SIG-M5 treated with dmso at 0.1 percent for 504 hours (cell line): ENCODE results near the gene ACTR6.
"Not testable (repeated sequence)": the region's sequence is repeated elsewhere in the genome, so short reads cannot be mapped to it uniquely, and the experiment has no call there.

Experiments used
- DNase-seq: peaks from one replicate; lab custom pipeline; 2025; ENCODE audit not compliant: unreplicated experiment; lab: John Stamatoyannopoulos, UW

Gene ACTR6

GRCh38 chr12:100219328-100220109, 18.9 kb downstream of the ACTR6 start:
- no peak for DNase-seq

DNA sequence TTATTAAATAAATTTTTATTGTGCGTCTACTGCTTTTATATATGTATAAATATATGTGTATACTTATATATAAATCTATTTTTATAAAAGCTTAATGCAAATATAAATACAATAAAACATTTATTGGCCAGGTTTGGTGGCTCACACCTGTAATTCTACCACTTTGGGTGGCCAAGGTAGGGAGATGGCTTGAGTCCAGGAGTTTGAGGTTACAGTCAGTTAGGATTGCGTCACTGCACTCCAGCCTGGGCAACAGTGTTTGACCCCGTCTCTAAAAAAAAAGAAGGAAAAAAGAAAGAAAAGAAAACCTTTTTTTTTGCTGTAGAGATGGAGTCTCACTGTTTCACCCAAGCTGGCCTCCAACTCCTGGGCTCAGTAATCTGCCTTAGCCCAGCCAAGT, 20.9 kb downstream of the ACTR6 start:
- DNase-seq = no peak

- DNase-seq = not testable (repeated sequence)
These were observed 21.6 kb downstream of the ACTR6 start for GRCh38 chr12:100222173-100222572.

- no peak for DNase-seq
These were observed 24.9 kb downstream of the ACTR6 start for GRCh38 chr12:100225491-100225890.

- peak; percentile 82 for DNase-seq
These were observed 28.5 kb downstream of the ACTR6 start for GRCh38 chr12:100229036-100229635.

GRCh38 chr12:100229876-100230275, 29.3 kb downstream of the ACTR6 start:
- peak; percentile 81 for DNase-seq

- DNase-seq = peak; percentile 0
These were observed 31.3 kb downstream of the ACTR6 start for GRCh38 chr12:100231873-100232272.

DNA sequence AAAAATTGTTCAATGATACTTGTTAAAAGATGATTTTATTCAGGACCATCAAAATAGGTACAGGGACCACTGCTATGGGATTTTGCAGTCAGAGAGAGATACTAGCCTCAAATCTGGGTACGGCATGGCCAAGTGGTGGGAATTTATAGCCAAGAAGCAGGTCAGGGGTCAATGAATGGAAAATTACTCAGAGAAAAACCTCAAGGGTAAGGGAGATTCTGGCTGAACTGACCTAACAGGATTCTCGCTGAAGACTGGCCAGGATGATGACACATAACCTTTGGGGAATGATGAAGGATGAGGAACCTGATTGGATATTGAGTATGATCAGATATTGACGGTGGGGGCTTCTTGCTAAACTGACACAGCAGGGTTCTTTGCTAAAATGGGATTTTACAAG, 33.6 kb downstream of the ACTR6 start:
- peak; percentile 4 for DNase-seq

DNA sequence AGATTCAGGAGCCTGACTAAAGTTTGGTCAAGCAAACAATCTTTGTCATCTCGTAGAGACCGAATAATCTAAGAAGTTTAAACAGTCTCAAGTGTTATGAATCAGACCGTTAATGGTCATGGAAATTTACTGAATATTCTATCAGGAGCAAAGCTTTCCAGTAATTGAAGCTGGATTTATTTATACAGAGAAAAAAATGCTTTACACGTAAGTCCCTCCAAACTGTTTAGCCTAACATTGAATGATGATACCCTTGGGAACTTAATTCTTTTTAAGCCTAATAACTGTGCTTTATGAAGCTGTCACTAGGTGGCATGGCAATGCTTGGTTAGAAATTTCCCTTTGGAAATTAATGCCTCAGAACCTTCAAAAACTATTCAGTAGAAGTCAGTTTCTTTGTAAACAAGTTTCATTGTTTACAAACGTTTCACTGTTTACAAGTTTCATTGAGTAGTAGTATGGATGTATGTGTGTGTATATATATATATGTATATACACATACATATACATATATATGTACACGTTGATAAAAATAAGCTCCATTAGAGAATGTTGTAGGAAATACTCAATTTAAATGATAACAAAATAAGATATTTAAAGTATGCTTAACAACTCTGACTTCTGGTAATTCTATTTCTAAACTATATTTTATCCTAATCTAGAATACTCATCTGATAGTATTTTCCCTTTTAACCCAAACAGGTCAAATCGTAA, 34.1 kb downstream of the ACTR6 start:
- DNase-seq = peak; percentile 40

DNA sequence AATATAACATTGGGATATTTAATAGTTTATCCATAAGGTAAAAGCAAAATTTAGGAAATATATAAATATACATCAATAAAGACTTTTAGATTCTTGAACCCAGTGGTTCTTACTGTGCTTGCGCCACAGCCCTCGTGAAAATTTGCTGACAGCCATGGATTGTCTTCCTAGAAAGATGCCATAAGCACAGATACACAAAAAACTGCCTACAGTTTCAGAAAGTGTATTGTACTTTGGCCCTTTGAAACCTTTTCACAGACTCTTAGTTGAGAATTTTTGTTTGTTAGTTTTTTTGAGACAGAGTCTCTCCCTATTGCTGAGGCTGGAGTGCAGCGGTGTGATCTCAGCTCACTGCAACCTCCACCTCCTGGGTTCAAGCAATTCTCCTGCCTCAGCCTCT, 38.2 kb downstream of the ACTR6 start:
- DNase-seq = no peak

DNA sequence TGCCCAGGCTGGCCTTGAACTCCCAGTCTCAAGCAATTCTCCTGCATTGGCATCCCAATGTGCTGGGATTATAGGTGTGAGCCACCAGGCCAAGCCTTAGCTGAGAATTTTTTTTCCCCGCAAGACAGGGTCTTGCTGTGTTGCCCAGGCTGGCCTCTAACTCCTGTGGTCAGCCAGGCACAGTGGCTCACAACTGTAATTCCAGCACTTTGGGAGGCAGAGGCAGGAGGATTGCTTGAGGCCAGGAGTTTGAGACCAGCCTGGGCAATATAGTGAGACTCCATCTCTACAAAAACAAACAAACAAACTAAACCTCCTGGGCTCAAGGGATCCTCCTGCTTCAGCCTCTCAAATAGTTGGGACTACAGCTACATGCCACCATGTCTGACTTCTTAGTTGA, 39.0 kb downstream of the ACTR6 start:
- no peak for DNase-seq

GRCh38 chr12:100243137-100243536, 42.5 kb downstream of the ACTR6 start:
- no peak for DNase-seq

GRCh38 chr12:100247765-100248164, 47.1 kb downstream of the ACTR6 start:
- DNase-seq = no peak

- no peak for DNase-seq
These were observed 48.3 kb downstream of the ACTR6 start for GRCh38 chr12:100248886-100249285.

- peak; percentile 13 for DNase-seq
These were observed 49.3 kb downstream of the ACTR6 start for GRCh38 chr12:100249941-100250340.

GRCh38 chr12:100251917-100252316, 51.3 kb downstream of the ACTR6 start:
- DNase-seq = no peak

DNA sequence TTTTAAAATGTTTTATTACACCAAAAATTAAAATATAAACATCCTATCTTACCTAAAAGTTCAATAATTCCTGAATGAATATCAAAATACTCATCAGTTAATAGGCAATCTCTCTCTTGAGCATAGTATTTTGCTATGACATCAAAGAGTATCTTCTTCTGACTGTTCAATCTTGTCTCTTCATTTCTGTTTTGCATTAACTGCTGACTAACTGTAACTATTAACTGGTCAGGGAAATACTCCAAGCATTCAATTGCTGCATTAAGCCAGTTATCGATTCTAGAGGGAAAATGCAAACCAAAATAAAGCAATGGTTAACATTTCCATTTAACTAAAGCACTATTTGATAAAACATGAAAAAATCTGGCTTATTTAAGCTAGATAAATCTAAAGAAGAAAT, 52.8 kb downstream of the ACTR6 start:
- DNase-seq = no peak

- peak; percentile 2 for DNase-seq
These were observed 54.3 kb downstream of the ACTR6 start for GRCh38 chr12:100254876-100255275.

DNA sequence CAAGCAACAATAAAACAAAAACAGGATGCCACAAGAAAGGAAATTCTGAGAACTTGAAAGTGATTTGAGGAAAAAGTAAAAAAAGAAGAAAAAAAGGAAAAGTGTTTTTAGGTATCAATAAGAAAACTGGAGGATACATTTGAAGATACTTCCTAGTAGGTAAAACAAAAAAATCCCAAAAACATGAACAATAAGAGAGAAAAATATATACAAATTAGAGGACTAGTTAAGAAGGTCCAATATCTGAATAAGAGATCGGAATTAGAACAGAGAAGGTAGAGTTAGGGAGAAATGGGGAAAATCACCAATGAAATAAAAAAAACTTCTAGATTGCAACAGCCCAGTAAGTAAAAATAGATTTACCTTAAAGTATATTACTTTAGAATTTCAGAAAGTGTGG, 57.5 kb downstream of the ACTR6 start:
- DNase-seq = no peak

GRCh38 chr12:100263131-100263530, 62.5 kb downstream of the ACTR6 start:
- DNase-seq = no peak

- not testable (repeated sequence) for DNase-seq
These were observed 64.5 kb downstream of the ACTR6 start for GRCh38 chr12:100265107-100265506.
